ENCODE data around the gene MALT1.

The MALT1 gene

DNA sequence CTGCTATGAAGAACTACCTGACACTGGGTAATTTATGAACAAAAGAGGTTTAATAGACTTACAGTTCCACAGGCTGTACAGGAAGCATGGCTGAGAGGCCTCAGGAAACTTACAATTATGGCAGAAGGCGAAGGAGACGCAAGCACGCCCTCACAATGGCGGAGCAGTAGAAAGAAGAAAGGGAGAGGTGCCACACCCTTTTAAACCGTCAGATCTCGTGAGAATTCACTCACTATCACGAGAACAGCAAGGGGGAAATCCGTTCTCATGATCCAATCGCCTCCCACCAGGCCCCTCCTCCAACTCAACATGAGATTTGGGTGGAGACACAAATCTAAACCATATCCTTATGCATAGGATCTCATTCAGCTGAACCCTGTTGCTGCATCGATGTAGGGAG, 108.8 kb downstream of the MALT1 start:
- DNase-seq, result no peak

DNA sequence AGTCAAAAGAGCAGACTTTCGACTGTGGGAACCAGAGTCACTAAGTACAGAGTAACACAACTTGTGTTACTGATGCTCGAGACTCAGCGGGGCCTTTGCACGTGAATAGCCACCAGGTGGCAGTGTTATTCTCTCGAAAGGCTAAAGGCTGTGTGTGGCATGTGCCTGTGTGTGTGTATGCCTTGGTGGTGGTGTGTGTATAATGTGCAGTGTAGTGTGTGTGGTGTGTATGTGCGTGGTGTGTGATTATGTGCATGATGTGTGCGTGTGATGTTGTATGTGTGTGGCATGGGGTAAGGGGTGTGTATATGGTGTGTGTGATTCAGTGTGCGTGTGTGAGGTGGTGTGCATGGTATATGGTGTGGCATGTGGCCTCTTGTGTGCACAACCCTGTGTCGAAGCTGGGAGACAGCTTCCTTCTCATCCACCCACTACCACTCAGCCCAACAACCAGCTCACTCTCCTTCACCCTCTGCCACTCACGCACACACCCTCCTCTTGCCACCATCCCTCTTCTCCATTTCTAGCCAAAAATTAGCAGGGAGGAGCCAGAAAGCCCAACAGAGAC, 110.4 kb downstream of the MALT1 start:
- DNase-seq, result peak; percentile 77

DNA sequence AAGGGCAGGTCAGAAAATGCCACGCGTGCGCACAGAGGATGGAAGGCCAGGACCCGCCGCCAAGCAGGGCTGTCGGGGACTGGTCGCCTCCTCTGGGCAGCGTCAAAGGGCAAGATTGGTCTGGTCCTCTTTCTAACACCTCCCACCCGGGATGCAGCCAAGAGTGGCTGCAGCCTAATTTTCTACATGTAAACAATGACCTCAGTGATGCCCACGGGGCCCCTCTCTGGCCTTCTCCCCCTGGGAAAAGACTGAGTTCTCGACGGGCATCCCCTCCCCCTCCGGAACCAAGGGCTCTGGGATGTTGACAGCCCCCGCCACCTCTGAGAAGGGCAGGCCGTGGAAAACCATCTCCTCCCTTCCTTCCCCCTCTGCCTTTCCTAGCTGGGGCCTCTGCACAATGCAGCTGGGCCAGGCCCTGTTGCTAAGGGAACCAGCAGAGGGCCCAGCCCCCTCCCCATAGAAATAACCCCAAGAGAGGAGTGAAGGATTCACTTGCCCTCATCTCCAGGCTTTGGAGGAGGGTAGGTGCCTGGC, 113.4 kb downstream of the MALT1 start:
- DNase-seq, result no peak

DNA sequence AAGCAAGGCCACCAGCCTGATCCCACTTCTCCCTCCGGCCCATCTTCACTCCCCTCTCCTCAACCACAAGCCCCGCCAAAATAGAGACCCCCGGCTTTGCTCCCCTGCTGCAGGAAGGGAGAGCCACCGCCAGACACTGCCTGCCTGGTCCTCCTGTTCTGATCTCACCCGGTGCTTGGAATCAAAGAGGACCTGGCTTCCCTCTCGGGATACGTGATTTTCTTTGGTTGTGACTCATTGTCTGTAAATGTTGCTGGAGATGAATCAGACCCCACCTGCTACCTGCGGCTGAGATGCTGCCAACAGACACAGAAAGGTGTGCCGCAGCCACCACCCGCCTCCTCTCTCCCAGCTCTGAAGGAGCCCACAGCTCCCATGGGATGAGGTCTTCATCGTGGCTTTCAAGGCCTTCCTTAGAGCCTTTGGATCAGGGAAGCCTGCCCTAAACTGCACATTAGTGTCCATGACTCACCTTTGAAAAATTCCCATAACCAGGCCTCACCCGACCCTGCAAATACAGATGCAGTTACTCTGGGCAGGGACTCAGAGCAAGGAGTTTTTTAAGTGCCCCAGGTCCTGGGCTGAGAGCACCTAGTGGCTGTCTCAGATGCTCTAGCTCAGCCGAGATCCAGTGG, 114.0 kb downstream of the MALT1 start:
- DNase-seq, result no peak

DNA sequence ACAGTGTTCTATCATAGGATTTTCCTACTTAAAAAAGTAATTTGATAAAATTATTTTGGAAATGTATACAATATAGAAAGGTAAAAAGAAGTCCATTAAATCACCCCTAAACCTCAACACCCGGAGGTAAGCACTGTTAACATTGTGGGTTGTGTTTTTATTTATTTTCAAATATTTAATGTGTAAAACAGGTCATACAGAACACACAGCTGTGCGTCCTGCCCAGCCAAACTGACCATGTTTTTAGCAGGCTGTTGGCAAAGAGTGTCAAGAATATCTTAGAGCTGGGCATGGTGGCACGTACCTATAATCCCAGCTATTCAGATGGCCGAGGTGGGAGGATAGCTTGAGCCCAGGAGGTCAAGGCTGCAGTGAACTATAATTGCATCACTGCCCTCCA, 114.6 kb downstream of the MALT1 start:
- no peak for DNase-seq

DNA sequence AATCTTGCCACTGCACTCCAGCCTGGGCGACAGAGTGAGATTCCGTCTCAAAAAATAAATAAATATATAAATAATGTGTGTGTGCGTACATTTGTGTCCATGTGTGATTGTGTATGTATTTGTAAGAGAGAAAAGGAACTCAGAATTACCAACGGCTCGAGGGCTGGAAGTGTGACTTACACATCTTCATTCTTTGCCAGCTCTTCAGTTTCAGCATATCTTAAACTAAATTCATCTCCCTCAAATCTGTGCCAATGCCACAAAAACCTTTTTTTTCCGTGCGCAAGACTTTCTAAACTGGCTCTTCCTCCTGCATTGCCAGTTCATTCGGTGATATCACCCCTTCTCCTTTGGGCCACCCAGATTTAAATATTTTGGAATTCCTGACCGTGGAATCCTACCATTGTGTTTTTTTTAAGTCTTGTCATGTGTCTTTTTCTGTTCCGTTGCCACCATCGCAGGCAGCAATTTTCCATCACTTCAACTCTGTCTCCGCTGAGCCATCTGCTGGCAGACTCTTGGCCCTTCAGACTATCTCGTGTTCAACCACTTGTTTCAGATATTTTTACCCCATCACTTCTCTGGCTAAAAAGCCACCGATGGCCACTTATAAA, 116.4 kb downstream of the MALT1 start:
- DNase-seq, result no peak

DNA sequence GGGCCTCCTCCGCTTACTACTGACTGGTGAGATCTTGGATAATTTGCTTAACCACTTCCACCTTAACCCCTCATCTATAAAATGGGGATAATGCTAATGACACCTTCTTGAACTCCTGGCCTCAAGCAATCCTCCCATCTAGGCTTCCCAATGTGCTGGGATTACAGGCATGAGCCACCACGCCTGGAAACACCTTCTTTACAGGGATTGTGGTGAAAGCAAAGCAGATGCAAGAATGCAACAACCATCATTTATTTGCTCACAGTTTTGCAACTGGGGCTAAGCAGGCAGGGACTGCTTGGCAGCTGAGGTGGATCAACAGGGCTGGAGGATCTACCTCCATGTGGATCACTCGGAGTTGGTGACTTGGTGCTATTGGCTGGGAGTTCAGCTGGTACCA, 117.2 kb downstream of the MALT1 start:
- no peak for DNase-seq

DNA sequence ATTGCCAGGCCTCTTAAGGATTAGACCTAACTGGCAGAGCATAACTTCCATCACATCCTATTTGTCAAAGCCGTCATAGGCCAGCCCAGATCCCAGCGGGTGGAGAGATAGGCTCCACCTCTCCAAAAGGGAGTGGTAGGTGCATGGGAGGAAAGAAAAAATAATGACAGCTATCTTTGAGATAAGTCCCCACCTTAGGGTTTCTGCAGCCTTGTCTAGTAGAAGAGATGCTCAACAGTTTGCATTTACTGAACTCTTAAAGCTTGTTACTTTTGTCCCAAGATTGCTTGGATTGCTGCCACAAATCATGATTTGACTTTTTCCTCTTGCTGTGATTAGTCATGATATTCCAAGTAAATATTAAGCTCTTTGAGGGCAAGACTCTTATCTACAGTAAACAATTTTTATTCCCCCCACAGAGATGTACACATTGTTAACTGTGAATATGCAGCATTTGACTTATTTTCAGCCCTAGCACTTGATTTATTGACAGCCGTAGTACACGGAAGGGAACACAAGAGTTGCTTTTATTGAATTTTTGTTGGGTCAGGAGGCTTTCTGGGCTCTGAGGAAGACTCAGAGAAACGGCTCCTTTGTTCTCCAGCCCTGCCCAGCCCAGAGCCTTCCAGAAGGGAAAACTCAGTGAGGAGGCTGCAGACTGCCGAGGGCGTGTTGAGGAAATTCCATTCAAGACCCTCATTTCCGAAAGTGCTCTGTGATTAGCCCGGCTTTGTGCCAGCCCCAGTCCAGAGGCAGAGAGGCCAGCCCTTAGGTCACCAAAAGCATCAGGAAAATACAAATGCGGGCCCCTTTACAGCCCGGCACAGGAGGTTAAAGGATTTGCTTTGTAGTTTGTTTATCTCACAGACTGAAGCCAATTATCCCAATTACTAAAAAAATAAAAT, 118.0 kb downstream of the MALT1 start:
- no peak for DNase-seq

DNA sequence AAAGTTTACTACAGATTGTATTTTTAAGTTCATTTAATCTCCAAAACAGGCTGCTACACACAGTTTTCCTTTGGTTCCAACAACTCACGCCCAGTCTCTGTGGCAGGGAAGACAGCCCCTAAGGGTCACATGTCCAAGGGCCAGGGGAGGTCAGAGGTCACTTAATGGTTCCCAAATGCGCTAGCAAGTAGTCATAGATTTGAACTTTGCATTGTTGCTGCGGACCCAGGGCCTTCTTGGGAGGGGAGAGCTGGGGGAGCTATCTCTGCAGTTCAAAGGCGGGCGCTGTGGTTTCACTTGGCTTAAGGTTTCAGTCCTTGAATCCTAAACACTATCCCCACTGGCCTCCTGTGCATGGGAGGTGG, 118.6 kb downstream of the MALT1 start:
- no peak for DNase-seq

DNA sequence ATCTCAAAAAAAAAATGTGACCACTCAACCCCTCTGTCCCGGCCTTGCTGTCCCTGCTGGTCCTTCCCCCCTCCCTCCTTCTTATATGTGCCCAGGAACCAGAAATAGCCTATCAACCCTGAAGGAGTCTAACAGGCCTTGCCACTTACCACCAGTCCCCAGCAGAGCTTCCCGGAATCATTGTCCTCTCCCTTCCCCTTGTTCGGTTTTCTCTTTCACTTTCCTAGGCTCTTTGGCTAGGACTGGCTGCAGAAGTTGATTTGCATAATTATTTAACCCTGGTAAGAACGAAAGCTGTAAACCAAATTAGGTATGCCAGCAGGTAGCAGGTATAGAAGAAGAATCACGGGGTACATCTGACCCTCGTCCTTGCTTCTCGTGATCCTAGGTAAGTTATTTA, 120.8 kb downstream of the MALT1 start:
- no peak for DNase-seq

DNA sequence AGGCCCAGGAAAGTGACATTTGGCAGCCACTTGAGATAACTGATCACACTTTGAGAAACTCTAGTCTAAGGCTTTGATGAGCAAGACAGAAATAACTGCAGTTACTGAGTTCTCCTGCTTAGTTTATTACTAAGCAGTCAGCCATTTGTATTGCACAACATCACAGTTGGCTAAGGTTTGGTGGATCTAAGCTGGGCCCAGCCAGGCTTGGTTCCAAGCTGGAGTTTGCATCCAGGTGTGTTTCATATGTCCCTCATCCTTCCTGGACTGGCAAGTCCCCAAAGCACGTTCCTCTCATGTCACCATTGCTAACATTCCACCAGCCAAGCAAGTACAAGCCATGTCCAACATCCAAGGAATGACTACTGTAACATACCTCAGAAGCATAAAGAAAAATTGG, 122.1 kb downstream of the MALT1 start:
- DNase-seq, result no peak

DNA sequence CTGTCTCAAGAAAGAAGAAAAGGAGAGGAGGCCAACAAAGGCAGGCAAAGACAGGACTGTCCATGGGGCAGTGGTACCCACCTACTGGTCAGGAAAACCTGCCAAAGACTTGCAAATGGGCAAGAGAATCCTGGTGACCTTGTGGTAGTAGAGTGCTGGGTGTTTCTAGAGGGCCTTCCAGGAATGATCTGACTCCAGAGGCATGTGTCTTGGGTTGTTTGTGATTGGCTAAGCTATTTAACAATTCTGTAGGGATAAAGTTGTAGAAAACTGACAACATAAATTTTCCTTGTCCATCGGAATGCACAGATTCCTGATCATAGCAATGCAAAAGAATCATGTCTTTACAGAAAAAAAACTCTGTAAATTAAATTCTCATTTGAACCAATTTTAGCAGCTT, 125.0 kb downstream of the MALT1 start:
- no peak for DNase-seq

DNA sequence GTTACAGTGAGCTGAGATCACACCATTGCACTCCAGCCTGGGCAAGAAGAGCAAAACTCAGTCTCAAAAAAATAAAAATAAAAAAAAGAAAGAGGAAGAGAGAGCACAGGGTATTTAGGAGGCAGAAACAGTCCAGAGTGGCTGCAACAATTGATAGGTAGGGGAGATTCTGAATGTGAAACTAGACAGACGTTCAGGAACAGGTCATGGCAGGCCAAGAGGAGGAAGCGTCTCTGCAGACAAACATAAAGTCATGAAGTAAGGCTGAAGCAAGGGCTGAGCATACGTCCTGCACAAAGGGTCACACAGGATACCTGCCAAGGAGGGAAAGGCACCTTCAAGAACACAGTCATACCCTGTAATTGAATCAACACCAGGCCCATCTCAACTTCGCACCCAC, 129.3 kb downstream of the MALT1 start:
- DNase-seq, result no peak

DNA sequence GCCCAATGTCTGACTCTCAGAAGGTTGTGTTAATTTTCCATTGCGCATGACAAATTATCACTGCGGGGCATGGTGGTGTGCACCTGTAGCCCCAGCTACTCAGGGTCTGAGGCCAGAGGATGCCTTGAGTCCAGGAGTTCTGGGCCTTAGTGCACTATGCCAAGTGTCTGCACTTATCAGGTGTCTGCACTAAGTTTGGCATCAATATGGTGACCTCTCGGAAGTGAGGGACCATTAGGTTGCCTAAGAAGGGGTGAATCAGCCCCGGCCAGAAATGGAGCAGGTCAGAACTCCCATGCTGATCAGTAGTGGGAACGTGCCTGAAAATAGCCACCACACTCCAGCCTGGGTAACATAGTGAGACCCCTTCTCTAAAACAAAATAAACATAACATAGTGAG, 131.7 kb downstream of the MALT1 start:
- no peak for DNase-seq

DNA sequence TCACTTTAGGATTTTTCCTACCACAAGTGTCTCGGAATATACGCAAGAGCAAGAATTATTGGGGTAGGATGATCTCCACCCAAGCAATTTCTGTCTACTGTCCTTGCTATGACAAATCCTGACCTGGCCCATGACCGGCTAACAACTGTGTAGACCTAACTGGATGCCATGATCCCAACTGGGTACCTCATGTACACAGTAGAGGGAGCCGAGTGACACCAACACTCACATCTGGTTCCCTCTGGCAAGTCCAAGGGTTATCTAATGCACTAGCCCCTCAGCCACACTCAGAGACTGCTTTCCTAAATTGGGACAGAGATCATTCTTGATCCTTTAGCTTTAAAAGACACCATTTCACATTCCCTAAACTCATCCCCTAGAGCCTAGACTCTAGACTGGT, 132.7 kb downstream of the MALT1 start:
- DNase-seq, result no peak

Measured in activated CD4-positive, alpha-beta T cell treated with anti-CD3 and anti-CD28 coated beads, Interleukin-2, amount 50 U/mL, for 16 hours (primary cell).